Liver (tissue), 9 donors: ENCODE measurements around the gene APBA2. TPM values are rescaled to one million over a fixed set of nuclear protein-coding genes. Genes with fewer than 3 reads are reported as not detected.

Source experiments
- DNase-seq: peaks from one replicate; pipeline ENCODE4 v3.0.0-alpha.2; 2017; ENCODE audit warnings: low spot score
- H3K27ac ChIP-seq, 2 donors: one replicate each; pipeline ENCODE4 v1.7.0; 2013; ENCODE audit warnings: inconsistent platforms in 2 of 2, low read length in 2 of 2, control low read depth in 1 of 2, low read depth in 1 of 2, mild to moderate bottlenecking in 1 of 2
- H3K27me3 ChIP-seq, 4 donors: one replicate each; pipeline versions ENCODE4 v1.6.1 to v1.7.0; 2013; ENCODE audit warnings: low read length in 3 of 4, inconsistent platforms in 1 of 4, mild to moderate bottlenecking in 1 of 4, moderate library complexity in 1 of 4; ENCODE audit not compliant: control insufficient read depth in 4 of 4, insufficient read depth in 4 of 4
- H3K36me3 ChIP-seq, 4 donors: one replicate each; pipeline versions ENCODE4 v1.6.1 to v1.7.0; 2013; ENCODE audit warnings: low read length in 3 of 4, mild to moderate bottlenecking in 3 of 4, low read depth in 1 of 4, moderate library complexity in 1 of 4; ENCODE audit not compliant: control insufficient read depth in 4 of 4, insufficient read depth in 3 of 4
- H3K4me1 ChIP-seq, 4 donors: one replicate each; pipeline versions ENCODE4 v1.6.1 to v1.7.0; 2013; ENCODE audit warnings: low read length in 3 of 4, mild to moderate bottlenecking in 3 of 4, moderate library complexity in 1 of 4; ENCODE audit not compliant: control insufficient read depth in 4 of 4, insufficient read depth in 4 of 4
- H3K4me3 ChIP-seq, 3 donors: one replicate each; pipeline versions ENCODE4 v1.6.1 to v1.7.0; 2013; ENCODE audit warnings: low read length in 3 of 3, control low read depth in 1 of 3, low read depth in 1 of 3, mild to moderate bottlenecking in 1 of 3
- H3K9ac ChIP-seq, 2 donors: one replicate each; pipeline ENCODE4 v1.7.0; 2013; ENCODE audit warnings: low read length in 2 of 2, mild to moderate bottlenecking in 2 of 2, moderate library complexity in 2 of 2, control low read depth in 1 of 2, low read depth in 1 of 2
- H3K9me3 ChIP-seq, 4 donors: one replicate each; pipeline versions ENCODE4 v1.6.1 to v1.7.0; 2013; ENCODE audit warnings: low read length in 3 of 4; ENCODE audit not compliant: control insufficient read depth in 4 of 4
- CTCF ChIP-seq: fragments of 150-350 bp; IDR thresholded peaks from 2 replicates; pipeline ENCODE4 v1.5.1; 2017; ENCODE audit warnings: improper control_type of control experiment, low read depth, low read length; ENCODE audit not compliant: missing input control
- FOXA1 ChIP-seq: IDR thresholded peaks from 2 replicates; pipeline ENCODE4 v1.6.1; 2016; ENCODE audit warnings: antibody characterized with exemption
- FOXA2 ChIP-seq: IDR thresholded peaks from 2 replicates; pipeline ENCODE4 v1.6.1; 2016; ENCODE audit warnings: antibody characterized with exemption
- GABPA ChIP-seq, 2 donors: IDR thresholded peaks in 1 of 2; conservative IDR thresholded peaks in 1 of 2; 2 replicates each; pipeline ENCODE4 v1.6.1; 2016; ENCODE audit warnings: antibody characterized with exemption in 2 of 2, mild to moderate bottlenecking in 1 of 2, moderate library complexity in 1 of 2
- HNF4A ChIP-seq, 2 donors: conservative IDR thresholded peaks; 2 replicates each; pipeline ENCODE4 v1.6.1; 2016; ENCODE audit warnings: antibody characterized with exemption in 2 of 2, mild to moderate bottlenecking in 2 of 2
- HNF4G ChIP-seq: IDR thresholded peaks from 2 replicates; pipeline ENCODE4 v1.6.1; 2016; ENCODE audit warnings: antibody characterized with exemption
- JUND ChIP-seq, 2 donors: IDR thresholded peaks; 2 replicates each; pipeline ENCODE4 v1.6.1; 2016; ENCODE audit warnings: antibody characterized with exemption in 2 of 2
- MAX ChIP-seq: IDR thresholded peaks from 2 replicates; pipeline ENCODE4 v1.6.1; 2016; ENCODE audit warnings: antibody characterized with exemption
- NR2F2 ChIP-seq: IDR thresholded peaks from 2 replicates; pipeline ENCODE4 v1.6.1; 2016; ENCODE audit warnings: antibody characterized with exemption
- REST ChIP-seq: IDR thresholded peaks from 2 replicates; pipeline ENCODE4 v1.6.1; 2016; ENCODE audit warnings: antibody characterized with exemption, mild to moderate bottlenecking
- SP1 ChIP-seq: IDR thresholded peaks from 2 replicates; pipeline ENCODE4 v1.6.1; 2018; ENCODE audit warnings: antibody characterized with exemption, mild to moderate bottlenecking
- YY1 ChIP-seq: IDR thresholded peaks from 2 replicates; pipeline ENCODE4 v1.6.1; 2016; ENCODE audit warnings: antibody characterized with exemption, mild to moderate bottlenecking
- ZBTB33 ChIP-seq: IDR thresholded peaks from 2 replicates; pipeline ENCODE4 v1.6.1; 2016; ENCODE audit warnings: antibody characterized with exemption
- WGBS: extraction: QIAGEN DNeasy Blood & Tissue Kit; methylation state at CpG from one replicate; pipeline ENCODE4 v1.1.7; 2013; 5-methylcytosine and 5-hydroxymethylcytosine counted together
- polyA plus RNA-seq, 2 donors: library from polyadenylated mRNA; stranded (reverse) in 1 of 2; unstranded in 1 of 2; fragments of 200-250 nt in 1 of 2; fragments of >200 nt in 1 of 2; fragmentation: Nextera tagmentation in 1 of 2; extraction: Ambion mirVana in 1 of 2; gene quantifications; one replicate each; pipeline versions ENCODE4 v1.2.1 to v1.2.3, GENCODE V29; 2013 to 2015
- total RNA-seq, 2 donors: library from RNA; depleted of rRNA; stranded (reverse); fragments of >200 nt; gene quantifications; one replicate each; pipeline ENCODE4 v1.2.3, GENCODE V29; 2014
- donor health status: healthy.
- donor health status: healthy.
- donor health status: healthy.
- donor health status: healthy.
- donor health status: healthy.

The APBA2 gene
- total and polyA plus RNA-seq, 4 donors = 0.38 to 2.9 (median 1.7) TPM

- WGBS = 94% methylated on average over 8 of the region's 8 CpGs
- H3K4me1 ChIP-seq = no peaks in the 10 kb centered on the region
- no peaks in the 10 kb centered on the region for H3K36me3 ChIP-seq
- no peaks in the 10 kb centered on the region for H3K27me3 ChIP-seq
- H3K9ac ChIP-seq = no peak overlapping the region
- DNase-seq = no peak
- H3K27ac ChIP-seq = no peak overlapping the region
- H3K9me3 ChIP-seq = peaks cover 0 to 2% (median 0%) of the 10 kb centered on the region in 4 donors
- H3K4me3 ChIP-seq = no peak overlapping the region
- TF ChIP-seq REST (no peak), YY1 (no peak), ZBTB33 (no peak), HNF4A (conservative IDR thresholded peaks at IDR 0.05) (no peak), FOXA1 (no peak), SP1 (no peak), MAX (no peak), GABPA (IDR thresholded peaks at IDR 0.05 in 1 of 2, conservative IDR thresholded peaks at IDR 0.05 in 1 of 2) (no peak), HNF4G (no peak), JUND (IDR thresholded peaks at IDR 0.05) (no peak), NR2F2 (no peak), FOXA2 (no peak)
Measured at GRCh38 chr15:28943146-28943545, 57.4 kb downstream of the APBA2 start.

- Histone ChIP-seq H3K4me3 (no peak overlapping the region), H3K9ac (no peak overlapping the region), H3K27me3 (no peaks in the 10 kb centered on the region), H3K36me3 (no peaks in the 10 kb centered on the region), H3K27ac (no peak overlapping the region), H3K9me3 (peaks cover 0 to 2% (median 0%) of the 10 kb centered on the region in 4 donors), H3K4me1 (no peaks in the 10 kb centered on the region)
- no peak for DNase-seq
- WGBS = 89% methylated on average over 11 of the region's 11 CpGs
- TF ChIP-seq CTCF (no peak), GABPA (IDR thresholded peaks at IDR 0.05 in 1 of 2, conservative IDR thresholded peaks at IDR 0.05 in 1 of 2) (no peak), FOXA2 (no peak)
Measured at GRCh38 chr15:28943611-28944230, 57.9 kb downstream of the APBA2 start.
